ENCODE measurements around the gene HBE1.
"Not testable (repeated sequence)": the region's sequence is repeated elsewhere in the genome, so short reads cannot be mapped to it uniquely, and the experiment has no call there.

The HBE1 gene

GRCh38 chr11:5284637-5285036 is 14.9 kb upstream of the HBE1 start:
- DNase-seq: no peak

GRCh38 chr11:5283882-5284281 is 14.1 kb upstream of the HBE1 start:
- no peak for DNase-seq

GRCh38 chr11:5283086-5283485 is 13.3 kb upstream of the HBE1 start:
- DNase-seq: no peak

DNA sequence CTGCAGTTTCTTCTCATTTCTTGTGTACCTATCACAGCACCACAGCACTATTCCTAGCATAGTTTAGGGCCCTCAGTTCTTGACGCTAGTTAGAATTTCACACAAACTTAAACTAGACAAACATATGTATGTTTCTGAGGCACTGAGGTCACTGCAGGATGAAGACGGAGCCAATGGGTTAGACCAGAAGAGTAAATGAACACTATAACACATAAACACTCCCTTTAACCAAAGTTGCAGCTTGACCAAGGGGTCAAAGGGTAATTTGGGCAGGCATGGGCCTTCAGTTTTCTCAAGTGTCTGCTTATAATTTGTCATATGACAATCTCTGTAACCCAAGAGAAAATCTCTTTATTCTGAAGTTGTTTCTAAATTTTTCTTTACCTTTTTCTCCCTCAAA is 12.9 kb upstream of the HBE1 start:
- no peak for DNase-seq

DNA sequence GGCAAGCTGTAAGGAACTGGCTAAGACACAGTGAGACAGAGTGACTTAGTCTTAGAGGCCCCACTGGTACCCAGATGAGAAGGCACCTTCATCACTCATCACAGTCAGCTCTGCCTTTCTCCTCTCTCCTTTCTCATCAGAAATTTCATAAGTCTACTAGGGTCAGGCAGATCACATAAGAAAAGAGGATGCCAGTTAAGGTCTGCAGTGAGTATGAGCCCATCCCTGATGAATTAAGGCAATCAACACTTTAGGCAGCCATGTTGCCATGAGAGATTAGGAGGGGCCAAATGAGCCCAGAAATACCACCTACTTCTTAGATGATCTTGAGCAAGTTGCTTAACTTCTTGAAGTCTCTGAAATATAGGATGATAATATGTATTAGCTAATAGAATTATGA is 11.9 kb upstream of the HBE1 start:
- DNase-seq: no peak

DNA sequence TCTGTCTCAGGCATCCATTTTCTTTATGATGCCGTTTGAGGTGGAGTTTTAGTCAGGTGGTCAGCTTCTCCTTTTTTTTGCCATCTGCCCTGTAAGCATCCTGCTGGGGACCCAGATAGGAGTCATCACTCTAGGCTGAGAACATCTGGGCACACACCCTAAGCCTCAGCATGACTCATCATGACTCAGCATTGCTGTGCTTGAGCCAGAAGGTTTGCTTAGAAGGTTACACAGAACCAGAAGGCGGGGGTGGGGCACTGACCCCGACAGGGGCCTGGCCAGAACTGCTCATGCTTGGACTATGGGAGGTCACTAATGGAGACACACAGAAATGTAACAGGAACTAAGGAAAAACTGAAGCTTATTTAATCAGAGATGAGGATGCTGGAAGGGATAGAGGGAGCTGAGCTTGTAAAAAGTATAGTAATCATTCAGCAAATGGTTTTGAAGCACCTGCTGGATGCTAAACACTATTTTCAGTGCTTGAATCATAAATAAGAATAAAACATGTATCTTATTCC is 10.9 kb upstream of the HBE1 start:
- DNase-seq: peak; percentile 1

DNA sequence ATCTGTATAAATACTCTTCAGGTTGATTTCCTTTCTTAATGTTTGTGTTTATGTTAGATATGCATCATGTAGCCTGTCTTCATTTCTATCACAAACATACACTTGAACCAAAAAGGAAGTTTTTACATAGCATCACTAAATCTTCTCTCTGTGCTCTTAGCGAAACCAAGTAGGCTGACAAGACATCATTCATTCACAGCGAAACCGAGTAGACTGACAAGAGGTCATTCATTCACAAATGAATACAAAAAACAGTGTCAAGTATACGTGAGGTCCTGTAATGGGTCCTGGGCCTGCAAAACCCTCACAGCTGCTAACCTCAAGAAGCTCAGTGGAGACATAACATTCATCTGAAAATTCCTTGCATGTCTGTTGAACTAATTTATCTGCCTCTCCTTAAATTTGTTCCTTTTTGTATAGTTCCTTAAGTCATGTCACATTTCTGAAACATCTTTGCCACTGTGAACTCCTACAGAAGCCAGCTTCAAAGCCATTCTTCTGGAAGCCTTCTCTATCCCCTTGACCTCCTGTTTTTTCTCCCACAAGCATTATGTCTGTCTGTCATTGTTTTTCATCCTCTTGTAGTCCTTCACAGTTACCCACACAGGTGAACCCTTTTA is 9.8 kb upstream of the HBE1 start:
- DNase-seq: no peak

- no peak for DNase-seq
Measured at GRCh38 chr11:5277807-5278382, 8.2 kb upstream of the HBE1 start.

- DNase-seq: no peak
Measured at GRCh38 chr11:5276697-5277096, 7.0 kb upstream of the HBE1 start.

GRCh38 chr11:5275369-5276110 is 5.8 kb upstream of the HBE1 start:
- no peak for DNase-seq

GRCh38 chr11:5274395-5274794 is 4.7 kb upstream of the HBE1 start:
- no peak for DNase-seq

DNA sequence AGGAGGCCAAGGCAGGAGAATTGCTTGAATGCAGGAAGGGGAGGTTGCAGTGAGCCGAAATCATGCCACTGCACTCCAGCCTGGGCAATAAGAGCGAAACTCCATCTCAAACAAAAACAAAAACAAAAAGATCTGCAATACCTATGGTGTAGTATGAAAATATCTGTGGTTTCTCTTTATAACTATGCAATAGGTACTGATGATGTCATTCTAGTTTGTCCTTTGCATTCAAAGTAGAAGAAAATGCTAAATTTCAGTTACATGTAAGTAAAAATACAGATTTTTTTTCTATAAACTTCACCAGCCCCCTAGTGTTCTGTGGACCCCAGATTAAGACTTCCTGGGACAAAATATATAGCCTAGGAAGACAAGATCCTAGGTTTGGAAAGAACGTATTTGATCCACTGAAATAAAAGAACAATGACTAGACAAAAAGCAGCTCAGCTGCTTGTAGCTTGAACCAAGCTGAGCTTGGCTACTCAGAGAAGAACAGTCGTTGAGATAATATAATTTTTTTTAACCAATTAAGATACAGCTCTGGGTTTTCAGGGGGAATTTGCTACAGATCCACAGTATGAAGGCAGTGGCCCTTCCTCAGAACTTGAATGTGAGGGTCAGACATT is 2.8 kb upstream of the HBE1 start:
- DNase-seq: no peak

GRCh38 chr11:5267033-5267563 is 2.6 kb downstream of the HBE1 start:
- no peak for DNase-seq

- DNase-seq: no peak
Measured at GRCh38 chr11:5266609-5267008, 3.1 kb downstream of the HBE1 start.

DNA sequence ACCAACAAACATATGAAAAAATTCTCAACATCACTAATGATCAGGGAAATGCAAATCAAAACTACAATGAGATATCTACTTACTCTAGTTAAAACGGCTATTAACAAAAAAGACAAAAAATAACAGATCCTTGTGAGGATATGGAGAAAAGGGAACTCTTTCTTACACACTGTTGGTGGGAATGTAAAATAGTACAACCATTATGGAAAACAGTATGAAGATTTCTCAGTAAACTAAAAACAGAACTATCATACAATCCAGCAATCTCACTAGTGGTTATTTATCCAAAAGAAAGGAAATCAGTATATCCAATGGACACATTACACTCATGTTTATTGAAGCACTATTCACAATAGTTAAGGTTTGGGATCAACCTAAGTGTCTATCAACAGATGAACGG is 3.9 kb downstream of the HBE1 start:
- DNase-seq: no peak

DNA sequence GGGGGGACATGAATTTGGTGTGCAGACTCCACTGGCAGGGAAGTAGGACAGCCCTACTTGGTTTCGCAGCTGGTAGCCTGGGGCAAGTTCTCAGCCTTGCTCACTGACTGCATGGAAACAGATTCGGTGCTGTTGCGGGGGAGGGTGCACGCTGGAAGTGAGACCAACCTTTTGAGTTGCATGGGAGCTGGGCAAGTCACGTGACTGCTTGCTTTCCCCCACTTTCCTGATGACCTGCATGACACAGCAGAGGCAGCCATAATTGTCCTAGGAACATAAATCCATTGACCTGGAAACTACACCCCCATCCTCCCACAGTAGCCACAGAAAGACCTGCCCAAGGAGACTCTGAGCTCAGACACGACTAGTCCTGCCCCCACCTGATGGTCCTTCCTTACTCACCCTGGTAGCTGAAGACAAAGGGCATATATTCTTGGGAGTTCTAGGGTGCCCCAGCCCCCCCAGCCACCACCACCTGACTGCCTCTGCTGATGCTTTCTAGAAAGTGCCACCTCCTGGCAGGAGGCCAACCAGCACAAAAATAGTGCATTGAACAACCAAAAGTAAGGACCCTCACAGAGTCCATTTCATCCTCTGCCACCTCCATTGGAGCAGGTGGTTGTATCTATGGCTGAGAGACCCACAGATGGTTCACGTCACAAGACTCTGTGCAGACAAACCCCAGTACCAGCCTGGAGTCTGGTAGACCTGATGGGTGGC is 11.0 kb downstream of the HBE1 start:
- no peak for DNase-seq

GRCh38 chr11:5257296-5257695 is 12.4 kb downstream of the HBE1 start:
- no peak for DNase-seq

DNA sequence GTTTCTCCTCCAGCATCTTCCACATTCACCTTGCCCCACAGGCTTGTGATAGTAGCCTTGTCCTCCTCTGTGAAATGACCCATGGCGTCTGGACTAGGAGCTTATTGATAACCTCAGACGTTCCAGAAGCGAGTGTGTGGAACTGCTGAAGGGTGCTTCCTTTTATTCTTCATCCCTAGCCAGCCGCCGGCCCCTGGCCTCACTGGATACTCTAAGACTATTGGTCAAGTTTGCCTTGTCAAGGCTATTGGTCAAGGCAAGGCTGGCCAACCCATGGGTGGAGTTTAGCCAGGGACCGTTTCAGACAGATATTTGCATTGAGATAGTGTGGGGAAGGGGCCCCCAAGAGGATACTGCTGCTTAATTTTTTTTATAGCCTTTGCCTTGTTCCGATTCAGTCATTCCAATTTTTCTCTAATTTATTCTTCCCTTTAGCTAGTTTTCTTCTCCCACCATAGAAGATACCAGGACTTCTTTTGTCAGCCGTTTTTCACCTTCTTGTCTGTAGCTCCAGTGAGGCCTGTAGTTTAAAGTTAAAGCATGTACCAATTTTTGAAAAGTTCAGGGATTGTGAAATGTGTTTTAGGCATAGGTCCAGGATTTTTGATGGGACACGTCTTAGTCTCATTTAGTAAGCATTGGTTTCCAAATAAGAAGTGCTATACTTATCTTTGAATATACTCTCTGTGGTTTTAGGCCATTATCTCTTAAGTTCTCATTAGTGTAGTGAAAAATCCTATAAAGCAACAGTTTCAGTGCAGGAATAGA is 14.9 kb downstream of the HBE1 start, which contains the start of gene HBG2:
TSS of gene HBG2 (minus strand) at position 136 of the 768 bp plus-strand sequence. CDS start at position 83, 53 bp downstream.
- DNase-seq: not testable (repeated sequence)

DNA sequence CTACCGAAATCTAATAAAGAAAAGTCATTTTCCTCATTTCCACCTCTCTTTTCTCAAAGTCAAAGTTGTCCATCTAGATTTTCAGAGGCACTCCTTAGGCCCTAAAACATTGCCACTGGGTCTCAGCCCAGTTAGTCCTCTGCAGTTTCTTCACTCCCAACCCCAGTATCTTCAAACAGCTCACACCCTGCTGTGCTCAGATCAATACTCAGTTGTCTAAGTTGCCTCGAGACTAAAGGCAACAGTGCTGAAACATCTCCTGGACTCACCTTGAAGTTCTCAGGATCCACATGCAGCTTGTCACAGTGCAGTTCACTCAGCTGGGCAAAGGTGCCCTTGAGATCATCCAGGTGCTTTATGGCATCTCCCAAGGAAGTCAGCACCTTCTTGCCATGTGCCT is 15.7 kb downstream of the HBE1 start:
- DNase-seq: not testable (repeated sequence)

DNA sequence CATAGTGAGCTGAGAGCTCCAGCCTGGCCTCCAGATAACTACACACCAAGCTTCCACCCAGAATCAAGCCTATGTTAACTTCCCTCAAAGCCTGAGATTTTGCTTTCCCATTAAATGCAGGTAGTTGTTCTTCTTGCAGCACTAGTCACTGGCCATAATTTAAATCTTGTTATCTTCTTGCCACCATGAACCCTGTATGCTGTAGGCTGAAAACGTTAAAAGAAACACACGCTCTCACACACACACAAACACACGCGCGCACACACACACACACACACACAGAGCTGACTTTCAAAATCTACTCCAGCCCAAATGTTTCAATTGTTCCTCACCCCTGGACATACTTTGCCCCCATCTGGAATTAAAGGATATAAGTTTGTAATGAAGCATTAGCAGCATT is 16.3 kb downstream of the HBE1 start:
- DNase-seq: not testable (repeated sequence)

- no peak for DNase-seq
Measured at GRCh38 chr11:5252919-5253265, 16.9 kb downstream of the HBE1 start.
